A673 (cell line): Measurements from ENCODE around the gene BCAT1. TPM values are rescaled to one million over a fixed set of nuclear protein-coding genes. Genes with fewer than 3 reads are reported as not detected.

Source experiments
- BruUV-seq: library from RNA; stranded (reverse); fragments of 400-500 nt; replicated peaks from 2 replicates; lab custom pipeline; 2021; lab: Mats Ljungman, UMichigan
- CTCF ChIA-PET: fragments of 300-600 bp; sonication (Branson Sonifier 250); formaldehyde crosslinking; loops from one replicate; lab custom pipeline; 2022; ENCODE audit warnings: antibody characterized with exemption; lab: Charles Lee
- POLR2A ChIA-PET: fragments of 300-600 bp; sonication (Branson Sonifier 250); formaldehyde crosslinking; loops from one replicate; lab custom pipeline; 2022; ENCODE audit warnings: antibody characterized with exemption; ENCODE audit not compliant: low non-redundant PET; lab: Charles Lee
- DNase-seq: peaks from one replicate; pipeline ENCODE4 v3.0.0-alpha.2; 2015; ENCODE audit warnings: low spot score
- H3K27ac ChIP-seq: fragments of 200-600 bp; sonication (generic); 2 replicates; pipeline ENCODE4 v1.5.1; 2016; ENCODE audit warnings: mixed run types, low read depth, mild to moderate bottlenecking, mixed read lengths, antibody characterized with exemption, low read length; ENCODE audit not compliant: poor library complexity, severe bottlenecking
- H3K27me3 ChIP-seq: fragments of 200-600 bp; sonication (generic); replicated peaks from 2 replicates; pipeline ENCODE4 v1.6.1; 2017; ENCODE audit warnings: mixed run types, low read depth, mild to moderate bottlenecking, mixed read lengths, antibody characterized with exemption, low read length; ENCODE audit not compliant: insufficient read depth, poor library complexity
- H3K36me3 ChIP-seq: fragments of 200-600 bp; sonication (generic); 2 replicates; pipeline ENCODE4 v1.6.1; 2016; ENCODE audit warnings: mixed run types, mild to moderate bottlenecking, mixed read lengths, antibody characterized with exemption, low read length; ENCODE audit not compliant: insufficient read depth, poor library complexity, severe bottlenecking
- H3K4me1 ChIP-seq: fragments of 200-600 bp; sonication (generic); 2 replicates; pipeline ENCODE4 v1.6.1; 2017; ENCODE audit warnings: mixed run types, mild to moderate bottlenecking, mixed read lengths, antibody characterized with exemption, low read length; ENCODE audit not compliant: insufficient read depth, poor library complexity, severe bottlenecking
- H3K4me3 ChIP-seq: fragments of 200-600 bp; sonication (generic); 2 replicates; pipeline ENCODE4 v1.5.1; 2016; ENCODE audit warnings: low read depth, mixed run types, mild to moderate bottlenecking, mixed read lengths, low read length; ENCODE audit not compliant: poor library complexity, severe bottlenecking
- H3K9me3 ChIP-seq: fragments of 200-600 bp; sonication (generic); 2 replicates; pipeline ENCODE4 v1.6.1; 2016; ENCODE audit warnings: mixed run types, low read depth, mild to moderate bottlenecking, mixed read lengths, antibody characterized with exemption, low read length; ENCODE audit not compliant: poor library complexity, severe bottlenecking
- CTCF ChIP-seq: fragments of 300-800, 200-600 bp; sonication (generic); conservative IDR thresholded peaks from 2 replicates; pipeline ENCODE4 v1.5.1; 2017; ENCODE audit warnings: low read depth, mild to moderate bottlenecking, antibody characterized with exemption, low read length, moderate library complexity, mixed read lengths
- EZH2 ChIP-seq: fragments of 200-600 bp; sonication (generic); IDR thresholded peaks from 2 replicates; pipeline ENCODE4 v1.6.1; 2017; ENCODE audit warnings: borderline replicate concordance, low read depth, mild to moderate bottlenecking, mixed read lengths, antibody characterized with exemption, low read length; ENCODE audit not compliant: poor library complexity, severe bottlenecking
- intact Hi-C: fragments of 100-400 bp; cut with micrococcal nuclease; formaldehyde crosslinking; loops from one replicate; pipeline ENCODE4 v1.10.0; 2022; ENCODE audit not compliant: unreplicated experiment
- total RNA-seq: library from RNA; stranded (reverse); gene quantifications from 2 replicates; pipeline ENCODE4 v1.2.3, GENCODE V29; 2021

BCAT1 gene
- total RNA-seq, 1 experiment from 2014 or later = 195 TPM

DNA sequence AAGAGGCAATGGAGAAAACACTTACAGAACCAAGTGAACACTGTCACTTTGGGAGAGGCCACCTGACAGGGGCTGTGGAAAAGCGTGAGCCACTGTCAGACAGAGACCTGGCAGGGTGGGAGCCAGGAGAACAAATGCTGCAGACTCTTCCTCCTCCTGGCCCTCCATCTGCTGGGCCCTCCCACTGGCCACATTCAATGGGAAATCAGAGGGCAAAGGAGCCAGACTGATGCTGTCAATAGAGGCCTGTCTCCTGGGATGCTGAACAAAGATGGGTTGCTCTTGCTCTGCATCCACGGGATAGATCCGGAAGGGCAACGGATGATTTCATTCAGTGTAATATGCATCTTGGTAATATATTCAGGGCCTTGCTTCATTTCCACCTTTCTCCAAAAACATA is 44.9 kb upstream of the BCAT1 start:
- TF ChIP-seq CTCF (no peak), EZH2 (no peak)
- H3K27me3 ChIP-seq = peaks cover 9% of the 10 kb centered on the region
- CTCF ChIA-PET = no interaction called here
- no peak overlapping the region for H3K4me3 ChIP-seq
- no peaks in the 10 kb centered on the region for H3K9me3 ChIP-seq
- no peak overlapping the region for H3K27ac ChIP-seq
- H3K4me1 ChIP-seq = peaks cover 15% of the 10 kb centered on the region
- no peak for DNase-seq
- POLR2A ChIA-PET = no interaction called here
- intact Hi-C loops = no loop called here
- no TSS peak for BruUV-seq
- H3K36me3 ChIP-seq = no peaks in the 10 kb centered on the region

DNA sequence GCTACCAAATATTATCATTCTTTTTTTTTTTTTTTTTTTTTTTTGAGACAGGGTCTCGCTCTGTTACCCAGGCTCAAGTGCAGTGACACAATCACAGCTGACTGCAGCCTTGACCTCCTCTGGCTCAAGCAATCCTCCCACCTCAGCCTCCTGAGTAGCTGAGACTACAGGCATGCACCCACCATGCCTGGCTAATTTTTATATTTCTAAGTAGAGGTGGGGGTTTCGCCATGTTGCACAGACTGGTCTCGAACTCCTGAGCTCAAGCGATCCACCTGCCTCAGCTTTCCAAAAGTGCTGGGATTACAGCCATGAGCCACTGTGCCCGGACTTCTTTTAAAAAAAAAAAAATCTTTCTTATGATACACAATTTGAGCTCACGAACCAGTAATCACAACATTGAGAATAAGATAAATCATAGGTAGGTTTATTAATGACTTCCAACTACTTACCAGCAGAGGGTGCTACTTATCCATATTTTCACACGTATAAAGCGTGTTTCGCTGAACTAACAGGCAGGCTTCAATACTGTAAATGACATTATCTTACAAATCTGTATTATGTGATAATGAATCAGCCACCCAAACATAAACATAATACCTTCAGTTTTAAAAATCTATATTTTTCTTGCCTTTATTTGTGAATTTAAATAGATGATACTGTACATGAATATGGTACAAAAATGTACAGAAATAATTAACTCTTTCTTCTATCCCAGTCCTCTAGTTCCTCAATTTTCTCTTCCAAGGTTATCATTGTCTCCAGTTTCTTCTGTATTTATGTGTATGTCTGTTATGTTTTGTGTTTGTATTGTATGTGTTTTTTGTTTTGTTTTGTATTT is 42.5 kb upstream of the BCAT1 start:
- intact Hi-C loops = loop anchor here (1.0 to 2.0 kb wide), 2 partner anchors 139 to 396 kb away; no protein-coding TSS in a partner anchor
- Histone ChIP-seq H3K9me3 (no peaks in the 10 kb centered on the region), H3K36me3 (no peaks in the 10 kb centered on the region), H3K27me3 (peaks cover 9% of the 10 kb centered on the region), H3K4me1 (no peaks in the 10 kb centered on the region), H3K4me3 (no peak overlapping the region), H3K27ac (no peak overlapping the region)
- peak; percentile 72 for DNase-seq
- ChIA-PET POLR2A (no interaction called here), CTCF (interaction anchor here (0.7 to 1.2 kb wide), 4 partner anchors 38 to 396 kb away, joined by 3 to 4 read pairs (median 4); no protein-coding TSS in a partner anchor)
- TF ChIP-seq CTCF (peak; percentile 72), EZH2 (no peak)
- BruUV-seq = no TSS peak

- Histone ChIP-seq H3K36me3 (no peaks in the 10 kb centered on the region), H3K27ac (no peak overlapping the region), H3K9me3 (no peaks in the 10 kb centered on the region), H3K4me3 (no peak overlapping the region), H3K4me1 (no peaks in the 10 kb centered on the region), H3K27me3 (no peaks in the 10 kb centered on the region)
- TF ChIP-seq EZH2 (no peak), CTCF (no peak)
- no TSS peak for BruUV-seq
- DNase-seq = no peak
- CTCF ChIA-PET = no interaction called here
- POLR2A ChIA-PET = no interaction called here
- intact Hi-C loops = no loop called here
These were observed 40.3 kb upstream of the BCAT1 start for GRCh38 chr12:24989216-24989615.
